Epithelial cell of esophagus (primary cell): ENCODE data around the gene USP49.

ENCODE experiments used
- DNase-seq: peaks from one replicate; pipeline ENCODE4 v3.0.0; 2010; ENCODE audit warnings: low read depth
- H3K4me3 ChIP-seq: 2 replicates; pipeline ENCODE4 v1.5.1; 2011; ENCODE audit warnings: mild to moderate bottlenecking, low read length, control low read depth
- CTCF ChIP-seq: IDR thresholded peaks from 2 replicates; pipeline ENCODE4 v1.5.1; 2011; ENCODE audit warnings: low read depth, mild to moderate bottlenecking, low read length, control low read depth, inconsistent platforms; ENCODE audit not compliant: insufficient read depth; ENCODE audit errors: missing control alignments

Gene USP49

GRCh38 chr6:41887331-41887751 lies 7.8 kb downstream of the USP49 start:
- no peak overlapping the region for H3K4me3 ChIP-seq
- no peak for DNase-seq
- TF ChIP-seq CTCF: no peak

DNA sequence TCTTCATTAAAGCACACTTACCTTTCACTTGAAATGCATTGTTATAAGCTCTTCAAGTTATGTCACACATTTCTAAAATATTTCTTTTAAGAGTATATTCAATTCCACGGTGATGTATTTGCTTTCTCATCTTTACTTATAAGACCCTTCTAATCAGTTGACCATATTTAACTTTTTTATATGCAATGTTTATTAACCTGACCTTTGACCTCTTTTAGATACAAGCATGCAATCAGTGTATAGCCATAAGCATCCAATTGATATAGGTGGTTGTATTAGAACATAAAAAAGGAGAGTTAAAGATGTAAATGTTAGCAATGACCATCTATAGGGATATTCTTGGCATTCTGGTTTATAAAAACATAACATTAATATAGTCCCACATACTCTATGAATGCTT lies 9.2 kb downstream of the USP49 start:
- no peak for TF ChIP-seq CTCF
- no peak overlapping the region for H3K4me3 ChIP-seq
- no peak for DNase-seq

DNA sequence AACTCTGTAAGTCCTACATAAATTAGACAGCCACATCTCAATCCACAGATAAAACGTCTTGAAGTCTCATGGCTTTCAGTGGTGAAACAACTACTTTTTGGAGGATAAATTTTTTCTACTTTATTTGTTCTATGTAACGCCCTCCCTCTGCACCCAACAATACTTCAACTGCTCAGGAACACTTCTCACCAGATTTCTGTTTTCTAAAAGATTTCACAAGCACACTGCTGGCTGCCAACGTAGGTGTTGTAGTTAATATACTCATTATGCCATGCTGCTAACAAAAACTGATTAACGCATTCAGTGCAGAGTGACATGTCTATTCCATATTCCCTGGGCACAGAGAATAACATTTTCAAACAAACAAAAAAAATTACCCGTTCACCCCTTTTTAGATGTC lies 10.2 kb downstream of the USP49 start:
- DNase-seq: no peak
- no peak overlapping the region for H3K4me3 ChIP-seq
- no peak for TF ChIP-seq CTCF

DNA sequence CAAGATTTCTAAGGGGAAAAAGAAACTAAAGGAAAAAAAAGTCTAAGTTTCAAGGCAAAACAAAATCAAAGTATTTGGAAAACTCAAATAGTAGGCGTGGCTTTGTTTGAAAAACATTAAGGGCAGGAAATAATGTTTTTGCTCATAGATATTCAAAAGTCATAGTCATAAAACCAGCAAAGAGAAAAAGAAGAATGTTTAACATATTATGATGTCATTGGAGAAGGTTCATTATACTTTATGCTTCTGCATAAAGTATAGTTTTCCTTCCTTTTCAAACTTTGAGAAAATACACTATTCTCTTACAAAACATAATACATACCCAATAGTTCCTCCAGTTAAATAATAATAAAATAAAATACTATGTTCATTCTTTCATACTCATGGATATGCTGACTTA lies 13.7 kb downstream of the USP49 start:
- DNase-seq: no peak
- no peak for TF ChIP-seq CTCF
- H3K4me3 ChIP-seq: no peak overlapping the region

DNA sequence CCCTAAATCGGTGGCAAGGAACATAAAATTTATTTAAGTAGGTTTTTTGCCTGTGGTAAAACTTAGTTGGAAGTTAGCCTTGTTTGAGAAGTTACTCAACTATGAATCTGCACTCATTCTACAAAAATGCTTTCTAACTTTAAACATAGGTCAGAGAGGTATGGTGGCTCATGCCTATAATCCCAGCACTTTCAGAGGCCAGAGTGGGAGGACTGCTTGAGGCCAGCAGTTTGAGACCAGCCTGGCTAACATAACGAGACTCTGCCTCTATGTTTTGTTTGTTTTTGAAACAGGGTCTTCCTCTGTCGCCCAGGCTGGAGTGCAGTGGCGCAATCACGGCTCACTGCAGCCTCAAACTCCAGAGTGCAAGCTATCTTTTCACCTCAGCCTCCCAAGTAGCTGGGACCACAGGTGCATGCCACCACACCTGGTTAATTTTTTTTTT lies 16.2 kb downstream of the USP49 start:
- peak; percentile 14 for DNase-seq
- no peak overlapping the region for H3K4me3 ChIP-seq
- TF ChIP-seq CTCF: no peak

GRCh38 chr6:41878246-41878645 lies 16.9 kb downstream of the USP49 start:
- TF ChIP-seq CTCF: no peak
- DNase-seq: peak; percentile 7
- H3K4me3 ChIP-seq: no peak overlapping the region

DNA sequence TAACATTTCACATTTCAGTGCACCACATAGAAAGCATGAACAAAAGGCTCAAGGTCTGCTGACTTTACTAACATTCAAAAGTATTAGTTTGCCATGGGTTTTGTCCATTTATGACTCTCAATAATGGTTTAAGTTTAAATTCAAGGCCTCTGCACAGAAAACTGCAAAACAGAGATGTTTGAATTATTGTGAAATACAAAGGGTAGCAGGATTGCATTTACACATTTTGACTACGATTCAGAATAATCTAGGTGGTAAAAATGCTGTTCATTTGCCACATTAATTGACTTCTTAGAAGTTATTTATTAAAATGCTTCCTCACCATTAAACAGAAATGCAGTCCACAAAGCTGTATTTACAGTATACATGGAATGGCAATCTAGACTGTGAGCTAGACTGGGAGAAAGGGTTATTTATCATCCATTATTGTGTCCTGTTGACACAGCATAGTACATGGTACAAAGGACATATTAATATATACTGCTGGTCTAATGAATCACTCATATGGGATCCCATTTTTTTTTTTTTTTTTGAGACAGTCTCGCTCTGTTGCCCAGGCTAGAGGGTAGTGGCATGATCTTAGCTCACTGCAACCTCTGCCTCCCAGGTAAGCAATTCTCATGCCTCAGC lies 18.0 kb downstream of the USP49 start:
- no peak for TF ChIP-seq CTCF
- DNase-seq: no peak
- no peak overlapping the region for H3K4me3 ChIP-seq
